ENCODE data around the gene NTM.

NTM gene

GRCh38 chr11:132087148-132087547 is 716.7 kb downstream of the NTM start:
- Histone ChIP-seq H3K4me1 (ENCODE audit: insufficient read depth, low read length, severe bottlenecking) (no peaks in the 10 kb centered on the region), H3K9me3 (ENCODE audit: low read length) (no peaks in the 10 kb centered on the region), H3K4me2 (ENCODE audit: low read length) (no peak overlapping the region), H3K9ac (ENCODE audit: low read length) (no peak overlapping the region), H3K27me3 (ENCODE audit: insufficient read depth, low read length) (no peaks in the 10 kb centered on the region), H3K9me2 (ENCODE audit: low read depth, low read length) (no peaks in the 10 kb centered on the region), H3K79me2 (ENCODE audit: insufficient read depth, low read length) (no peaks in the 10 kb centered on the region), H2AFZ (ENCODE audit: low read length) (no peak overlapping the region), H3K4me3 (ENCODE audit: low read depth, low read length, poor library complexity, severe bottlenecking) (no peak overlapping the region), H3K27ac (ENCODE audit: low read depth, low read length, poor library complexity, severe bottlenecking) (no peak overlapping the region), H4K20me1 (ENCODE audit: insufficient read depth, low read length) (no peaks in the 10 kb centered on the region), H3K36me3 (ENCODE audit: insufficient read depth, low read length) (no peaks in the 10 kb centered on the region), H3F3A (ENCODE audit: insufficient read depth, low read length) (no peaks in the 10 kb centered on the region)
- TF ChIP-seq, protein P1, sequence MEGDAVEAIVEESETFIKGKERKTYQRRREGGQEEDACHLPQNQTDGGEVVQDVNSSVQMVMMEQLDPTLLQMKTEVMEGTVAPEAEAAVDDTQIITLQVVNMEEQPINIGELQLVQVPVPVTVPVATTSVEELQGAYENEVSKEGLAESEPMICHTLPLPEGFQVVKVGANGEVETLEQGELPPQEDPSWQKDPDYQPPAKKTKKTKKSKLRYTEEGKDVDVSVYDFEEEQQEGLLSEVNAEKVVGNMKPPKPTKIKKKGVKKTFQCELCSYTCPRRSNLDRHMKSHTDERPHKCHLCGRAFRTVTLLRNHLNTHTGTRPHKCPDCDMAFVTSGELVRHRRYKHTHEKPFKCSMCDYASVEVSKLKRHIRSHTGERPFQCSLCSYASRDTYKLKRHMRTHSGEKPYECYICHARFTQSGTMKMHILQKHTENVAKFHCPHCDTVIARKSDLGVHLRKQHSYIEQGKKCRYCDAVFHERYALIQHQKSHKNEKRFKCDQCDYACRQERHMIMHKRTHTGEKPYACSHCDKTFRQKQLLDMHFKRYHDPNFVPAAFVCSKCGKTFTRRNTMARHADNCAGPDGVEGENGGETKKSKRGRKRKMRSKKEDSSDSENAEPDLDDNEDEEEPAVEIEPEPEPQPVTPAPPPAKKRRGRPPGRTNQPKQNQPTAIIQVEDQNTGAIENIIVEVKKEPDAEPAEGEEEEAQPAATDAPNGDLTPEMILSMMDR (IDR thresholded peaks at IDR 0.05; ENCODE audit: low read length) = no peak
- TF ChIP-seq EZH2 (IDR thresholded peaks at IDR 0.05; ENCODE audit: borderline replicate concordance, low read length) = no peak

DNA sequence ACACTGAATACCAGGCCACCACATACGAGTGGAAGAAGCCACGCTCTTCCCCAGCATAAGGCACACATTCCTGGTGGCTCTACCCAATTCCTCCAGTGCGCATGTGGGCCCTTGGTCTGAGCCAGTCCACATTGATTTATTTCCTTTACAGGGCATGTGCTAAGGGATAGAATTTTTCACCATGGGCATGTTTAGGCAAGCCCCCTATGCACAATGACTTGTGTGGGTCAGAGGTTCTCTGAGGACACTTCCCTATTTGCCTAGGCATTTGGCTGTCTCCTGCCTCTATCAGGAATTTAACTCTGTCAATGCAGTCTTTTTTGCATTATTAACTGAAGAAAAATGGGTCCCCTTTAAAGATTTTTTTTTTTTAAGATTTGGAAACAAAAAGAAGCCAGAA is 718.1 kb downstream of the NTM start:
- H3K4me1 ChIP-seq (ENCODE audit: insufficient read depth, low read length, severe bottlenecking) = no peaks in the 10 kb centered on the region
- H3K9me2 ChIP-seq (ENCODE audit: low read depth, low read length) = no peaks in the 10 kb centered on the region
- H4K20me1 ChIP-seq (ENCODE audit: insufficient read depth, low read length) = no peaks in the 10 kb centered on the region
- no peaks in the 10 kb centered on the region for H3K27me3 ChIP-seq (ENCODE audit: insufficient read depth, low read length)
- H3K9ac ChIP-seq (ENCODE audit: low read length) = no peak overlapping the region
- TF ChIP-seq, protein P1 (IDR thresholded peaks at IDR 0.05; ENCODE audit: low read length) = no peak
- no peaks in the 10 kb centered on the region for H3K36me3 ChIP-seq (ENCODE audit: insufficient read depth, low read length)
- H3F3A ChIP-seq (ENCODE audit: insufficient read depth, low read length) = no peaks in the 10 kb centered on the region
- H3K4me2 ChIP-seq (ENCODE audit: low read length) = no peak overlapping the region
- no peak overlapping the region for H3K4me3 ChIP-seq (ENCODE audit: low read depth, low read length, poor library complexity, severe bottlenecking)
- no peak overlapping the region for H2AFZ ChIP-seq (ENCODE audit: low read length)
- no peaks in the 10 kb centered on the region for H3K79me2 ChIP-seq (ENCODE audit: insufficient read depth, low read length)
- no peak overlapping the region for H3K27ac ChIP-seq (ENCODE audit: low read depth, low read length, poor library complexity, severe bottlenecking)
- H3K9me3 ChIP-seq (ENCODE audit: low read length) = no peaks in the 10 kb centered on the region

DNA sequence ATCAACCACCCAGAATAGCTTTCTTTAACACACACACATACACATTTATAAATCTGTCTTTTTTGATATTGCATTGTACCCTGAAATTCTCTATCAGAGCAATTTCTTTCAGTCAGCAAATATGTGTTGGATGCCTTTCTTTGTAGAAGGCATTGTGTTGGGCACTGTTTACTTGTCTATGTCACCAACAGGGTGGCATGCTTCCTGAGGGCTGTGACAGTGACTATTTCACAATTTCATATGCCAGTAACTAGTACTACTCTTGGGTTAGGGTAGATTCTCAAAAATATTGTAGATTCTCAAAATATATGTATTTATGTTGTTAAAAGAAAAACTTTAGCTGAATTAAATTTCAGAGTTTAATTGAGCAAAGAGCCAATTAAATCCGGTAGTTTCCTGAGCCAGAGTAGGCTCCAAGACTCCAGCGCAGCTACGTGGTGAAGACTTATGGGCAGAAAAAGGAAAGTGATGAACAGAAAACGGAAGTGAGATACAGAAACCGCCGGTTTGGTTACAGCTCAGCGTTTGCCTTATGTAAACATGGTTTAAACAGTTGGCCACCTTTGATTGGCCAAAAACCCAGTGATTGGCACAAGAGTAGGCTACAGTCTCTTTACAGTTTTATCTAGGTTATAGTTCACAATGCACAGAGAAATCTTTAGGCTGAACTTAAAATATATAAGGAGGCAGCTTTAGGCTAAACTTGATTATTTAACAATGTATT is 723.3 kb downstream of the NTM start:
- Histone ChIP-seq H3K4me3 (ENCODE audit: low read depth, low read length, poor library complexity, severe bottlenecking) (no peak overlapping the region), H3K27me3 (ENCODE audit: insufficient read depth, low read length) (no peaks in the 10 kb centered on the region), H2AFZ (ENCODE audit: low read length) (no peak overlapping the region), H3K79me2 (ENCODE audit: insufficient read depth, low read length) (no peaks in the 10 kb centered on the region), H3K9me2 (ENCODE audit: low read depth, low read length) (no peaks in the 10 kb centered on the region), H3K4me1 (ENCODE audit: insufficient read depth, low read length, severe bottlenecking) (no peaks in the 10 kb centered on the region), H3K9me3 (ENCODE audit: low read length) (no peaks in the 10 kb centered on the region), H3K9ac (ENCODE audit: low read length) (no peak overlapping the region), H3F3A (ENCODE audit: insufficient read depth, low read length) (no peaks in the 10 kb centered on the region), H3K4me2 (ENCODE audit: low read length) (no peak overlapping the region), H3K36me3 (ENCODE audit: insufficient read depth, low read length) (no peaks in the 10 kb centered on the region), H3K27ac (ENCODE audit: low read depth, low read length, poor library complexity, severe bottlenecking) (no peak overlapping the region), H4K20me1 (ENCODE audit: insufficient read depth, low read length) (no peaks in the 10 kb centered on the region)
- TF ChIP-seq, protein P1 (IDR thresholded peaks at IDR 0.05; ENCODE audit: low read length) = no peak
- no peak for TF ChIP-seq EZH2 (IDR thresholded peaks at IDR 0.05; ENCODE audit: borderline replicate concordance, low read length)

All from OCI-LY1 (cell line).